IMR-90 (cell line): ENCODE measurements around the gene RPAP2. TPM values are rescaled to one million over a fixed set of nuclear protein-coding genes. Genes with fewer than 3 reads are reported as not detected.

Experiments
- ATAC-seq: fragments of 200-7000 bp; cut with Tn5 transposase; 2 replicates; pipeline ENCODE4 v1.9.1; 2020; ENCODE audit warnings: low read depth, mild to moderate bottlenecking, moderate library complexity
- BruUV-seq: library from RNA; stranded (reverse); fragments of 400-500 nt; replicated peaks from 2 replicates; lab custom pipeline; 2021; lab: Mats Ljungman, UMichigan
- CTCF ChIA-PET: fragments of 300-600 bp; formaldehyde crosslinking; extraction: SDS; loops from one replicate; lab custom pipeline; 2021; ENCODE audit warnings: antibody characterized with exemption; lab: Yijun Ruan, JAX
- POLR2A ChIA-PET: fragments of 300-600 bp; sonication (Branson Sonifier 250); formaldehyde crosslinking; loops from one replicate; lab custom pipeline; 2022; ENCODE audit warnings: antibody characterized with exemption; ENCODE audit not compliant: unreplicated experiment; lab: Charles Lee
- DNase-seq: peaks from one replicate; pipeline ENCODE4 v3.0.0; 2013
- H2AFZ ChIP-seq: replicated peaks from 2 replicates; pipeline ENCODE3; 2013; ENCODE audit warnings: low read length, mild to moderate bottlenecking; ENCODE audit not compliant: poor library complexity
- H2AK5ac ChIP-seq: 2 replicates; pipeline ENCODE4 v1.6.1; 2013; ENCODE audit warnings: low read depth, low read length, inconsistent platforms
- H2AK9ac ChIP-seq: replicated peaks from 2 replicates; pipeline ENCODE3; 2013; ENCODE audit warnings: mild to moderate bottlenecking, low read depth, low read length, moderate library complexity; ENCODE audit not compliant: poor library complexity
- H2BK120ac ChIP-seq: 2 replicates; pipeline ENCODE4 v1.6.1; 2013; ENCODE audit warnings: low read depth, low read length, inconsistent platforms
- H2BK15ac ChIP-seq: 3 replicates; pipeline ENCODE4 v1.6.1; 2013; ENCODE audit warnings: low read depth, low read length, inconsistent platforms
- H2BK20ac ChIP-seq: 2 replicates; pipeline ENCODE4 v1.6.1; 2013; ENCODE audit warnings: low read depth, mild to moderate bottlenecking, inconsistent platforms, low read length, moderate library complexity
- H2BK5ac ChIP-seq: 2 replicates; pipeline ENCODE4 v1.6.1; 2013; ENCODE audit warnings: mild to moderate bottlenecking, low read depth, low read length, inconsistent platforms; ENCODE audit not compliant: poor library complexity, severe bottlenecking
- H3K14ac ChIP-seq: replicated peaks from 2 replicates; pipeline ENCODE4 v1.6.1; 2013; ENCODE audit warnings: low read depth, low read length, inconsistent platforms
- H3K18ac ChIP-seq: 2 replicates; pipeline ENCODE4 v1.6.1; 2013; ENCODE audit warnings: low read depth, low read length, control low read depth
- H3K23ac ChIP-seq: 2 replicates; pipeline ENCODE4 v1.6.1; 2013; ENCODE audit warnings: low read depth, low read length, inconsistent platforms
- H3K27ac ChIP-seq: 2 replicates; pipeline ENCODE4 v1.5.1; 2013; ENCODE audit warnings: mild to moderate bottlenecking, control low read depth, low read length; ENCODE audit not compliant: insufficient read depth
- H3K27me3 ChIP-seq: 2 replicates; pipeline ENCODE4 v1.6.1; 2013; ENCODE audit warnings: low read length; ENCODE audit not compliant: control insufficient read depth, insufficient read depth
- H3K36me3 ChIP-seq: 2 replicates; pipeline ENCODE4 v1.6.1; 2013; ENCODE audit warnings: low read length, mixed read lengths; ENCODE audit not compliant: control insufficient read depth, insufficient read depth
- H3K4ac ChIP-seq: 2 replicates; pipeline ENCODE4 v1.6.1; 2013; ENCODE audit warnings: low read depth, low read length, inconsistent platforms
- H3K4me1 ChIP-seq: 2 replicates; pipeline ENCODE4 v1.6.1; 2013; ENCODE audit warnings: low read length, mixed read lengths; ENCODE audit not compliant: control insufficient read depth, insufficient read depth
- H3K4me2 ChIP-seq: 2 replicates; pipeline ENCODE4 v1.6.1; 2013; ENCODE audit warnings: low read depth, mild to moderate bottlenecking, control low read depth, low read length, moderate library complexity
- H3K4me3 ChIP-seq: 2 replicates; pipeline ENCODE4 v1.5.1; 2013; ENCODE audit warnings: low read depth, mild to moderate bottlenecking, control low read depth, low read length, moderate library complexity; ENCODE audit not compliant: insufficient read depth
- H3K56ac ChIP-seq: 2 replicates; pipeline ENCODE4 v1.6.1; 2013; ENCODE audit warnings: low read length, inconsistent platforms; ENCODE audit not compliant: insufficient read depth; ENCODE audit errors: extremely low read depth
- H3K79me1 ChIP-seq, 2 experiments: 2 replicates each; pipeline ENCODE4 v1.6.1; 2013; ENCODE audit warnings: low read length in 2 of 2, inconsistent platforms in 1 of 2, low read depth in 1 of 2
- H3K9ac ChIP-seq: 2 replicates; pipeline ENCODE4 v1.6.1; 2013; ENCODE audit warnings: low read depth, low read length, control low read depth
- H3K9me1 ChIP-seq: 2 replicates; pipeline ENCODE4 v1.6.1; 2013; ENCODE audit warnings: low read length, inconsistent platforms; ENCODE audit not compliant: insufficient read depth
- H3K9me3 ChIP-seq: 2 replicates; pipeline ENCODE4 v1.6.1; 2013; ENCODE audit warnings: low read length; ENCODE audit not compliant: control insufficient read depth, insufficient read depth
- H4K20me1 ChIP-seq: 2 replicates; pipeline ENCODE4 v1.6.1; 2013; ENCODE audit warnings: low read length, inconsistent platforms; ENCODE audit not compliant: insufficient read depth
- H4K5ac ChIP-seq: 2 replicates; pipeline ENCODE4 v1.6.1; 2013; ENCODE audit warnings: mild to moderate bottlenecking, low read depth, low read length, control low read depth
- H4K8ac ChIP-seq, 2 experiments: 2 replicates each; pipeline ENCODE4 v1.6.1; 2013; ENCODE audit warnings: low read depth in 2 of 2, low read length in 2 of 2, control low read depth in 1 of 2, inconsistent platforms in 1 of 2
- H4K91ac ChIP-seq: 2 replicates; pipeline ENCODE4 v1.6.1; 2013; ENCODE audit warnings: low read depth, low read length, inconsistent platforms; ENCODE audit not compliant: insufficient read depth
- BHLHE40 ChIP-seq: fragments of 150-350 bp; IDR thresholded peaks from 2 replicates; pipeline ENCODE4 v1.6.1; 2016; ENCODE audit warnings: mild to moderate bottlenecking, low read depth, low read length
- CEBPB ChIP-seq: IDR thresholded peaks from 2 replicates; pipeline ENCODE4 v1.6.1; 2012; ENCODE audit warnings: low read depth, low read length, improper control_type of control experiment
- CHD1 ChIP-seq: IDR thresholded peaks from 2 replicates; pipeline ENCODE4 v1.6.1; 2012; ENCODE audit warnings: low read depth, low read length, improper control_type of control experiment
- FOS ChIP-seq: fragments of 150-350 bp; IDR thresholded peaks from 2 replicates; pipeline ENCODE4 v1.6.1; 2016; ENCODE audit warnings: low read depth, low read length
- POLR2A ChIP-seq: IDR thresholded peaks from 2 replicates; pipeline ENCODE4 v1.6.1; 2012; ENCODE audit warnings: mild to moderate bottlenecking, low read depth, low read length
- RAD21 ChIP-seq: IDR thresholded peaks from 2 replicates; pipeline ENCODE4 v1.6.1; 2012; ENCODE audit warnings: low read length, improper control_type of control experiment
- SMC3 ChIP-seq: fragments of 150-350 bp; IDR thresholded peaks from 2 replicates; pipeline ENCODE4 v1.6.1; 2016; ENCODE audit warnings: low read depth, mild to moderate bottlenecking, antibody characterized with exemption, low read length, moderate library complexity
- WGBS, 2 experiments: methylation state at CpG; one replicate each; pipeline versions ENCODE4 v1.1.5 to v1.1.7; 2013; ENCODE audit warnings: missing lambda C conversion rate in 2 of 2; ENCODE audit not compliant: insufficient read length in 1 of 2; ENCODE audit errors: extremely low coverage in 2 of 2; 5-methylcytosine and 5-hydroxymethylcytosine counted together
- dilution Hi-C: fragments of 300-500 bp; cut with HindIII; formaldehyde crosslinking; loops from one replicate; pipeline ENCODE4 v1.14.3; 2018; ENCODE audit warnings: low sequenced_read_pairs; ENCODE audit not compliant: unreplicated experiment
- in situ Hi-C: fragments of 300-500 bp; cut with MboI; formaldehyde crosslinking; loops from 3 replicates; pipeline ENCODE4 v1.14.3; 2019; ENCODE audit warnings: low sequenced_read_pairs, inconsistent platforms, mixed read lengths
- intact Hi-C: fragments of 100-400 bp; cut with micrococcal nuclease; formaldehyde crosslinking; loops from 2 replicates; pipeline ENCODE4 v1.10.0; 2022
- polyA plus RNA-seq, 3 experiments: library from polyadenylated mRNA; depleted of rRNA; stranded (reverse); fragments of >200 nt; gene quantifications; 2 replicates each; pipeline ENCODE4 v1.2.3, GENCODE V29; 2012; ENCODE audit warnings: low replicate concordance in 1 of 3
- total RNA-seq: library from RNA; depleted of rRNA; stranded (reverse); fragments of >200 nt; gene quantifications from 2 replicates; pipeline ENCODE4 v1.2.3, GENCODE V29; 2012
- TF ChIP-seq, protein P1 (sequence below): fragments of 150-350 bp; IDR thresholded peaks from 2 replicates; pipeline ENCODE4 v1.6.1; 2016; ENCODE audit warnings: low read depth, mild to moderate bottlenecking, low read length, moderate library complexity, borderline replicate concordance
- TF ChIP-seq, protein P2 (sequence below): conservative IDR thresholded peaks from 2 replicates; pipeline ENCODE4 v1.5.1; 2012; ENCODE audit warnings: mild to moderate bottlenecking, low read depth, low read length, improper control_type of control experiment

Gene RPAP2
- total and polyA plus RNA-seq, 2 of the 4 experiments (the other 2 are of a cell fraction) = 7.1 to 13.6 TPM

DNA sequence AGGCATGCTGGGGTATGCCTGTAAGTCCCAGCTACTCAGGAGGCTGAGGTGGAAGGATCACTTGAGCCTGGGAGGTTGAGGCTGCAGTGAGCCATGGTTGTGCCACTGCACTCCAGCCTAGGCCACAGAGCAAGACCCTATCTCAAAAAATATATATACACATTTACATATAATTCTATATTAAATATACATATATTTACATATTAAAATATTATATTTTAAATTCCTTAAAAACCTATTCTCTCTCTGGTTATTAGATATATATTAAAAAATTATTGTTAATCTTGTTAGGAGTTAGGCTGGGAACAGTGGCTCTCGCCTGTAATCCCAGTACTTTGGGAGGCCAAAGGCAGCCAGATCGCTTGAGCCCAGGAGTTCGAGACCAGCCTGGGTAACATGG is 22.8 kb upstream of the RPAP2 start:
- Histone ChIP-seq H4K8ac (no peak overlapping the region), H3K79me1 (peaks cover 0 to 11% of the 10 kb centered on the region in 2 experiments; a peak in 1 of 4 replicates), H3K27ac (no peak overlapping the region), H3K36me3 (peaks cover 10% of the 10 kb centered on the region), H2BK20ac (no peak overlapping the region), H3K4me2 (no peak overlapping the region), H3K4me3 (no peak overlapping the region), H4K20me1 (no peaks in the 10 kb centered on the region), H4K91ac (peak overlapping the region; percentile 21; the same call in 1 of the 2 replicates), H3K56ac (no peak overlapping the region), H3K14ac (0 out of 2 replicates have a peak overlapping the region, but pooled peaks have one; percentile 8), H3K4ac (peak overlapping the region; percentile 70), H2BK120ac (peak overlapping the region; percentile 19; the same call in 1 of the 2 replicates), H3K9ac (no peak overlapping the region), H3K4me1 (peaks cover 3% of the 10 kb centered on the region), H2BK15ac (no peak overlapping the region), H2BK5ac (no peak overlapping the region), H2AK5ac (no peak overlapping the region), H4K5ac (no peak overlapping the region), H2AK9ac (no peak overlapping the region), H3K27me3 (no peaks in the 10 kb centered on the region), H2AFZ (no peak overlapping the region), H3K23ac (no peak overlapping the region), H3K9me1 (peaks cover 12% of the 10 kb centered on the region), H3K18ac (no peak overlapping the region), H3K9me3 (no peaks in the 10 kb centered on the region)
- TF ChIP-seq, protein P1, sequence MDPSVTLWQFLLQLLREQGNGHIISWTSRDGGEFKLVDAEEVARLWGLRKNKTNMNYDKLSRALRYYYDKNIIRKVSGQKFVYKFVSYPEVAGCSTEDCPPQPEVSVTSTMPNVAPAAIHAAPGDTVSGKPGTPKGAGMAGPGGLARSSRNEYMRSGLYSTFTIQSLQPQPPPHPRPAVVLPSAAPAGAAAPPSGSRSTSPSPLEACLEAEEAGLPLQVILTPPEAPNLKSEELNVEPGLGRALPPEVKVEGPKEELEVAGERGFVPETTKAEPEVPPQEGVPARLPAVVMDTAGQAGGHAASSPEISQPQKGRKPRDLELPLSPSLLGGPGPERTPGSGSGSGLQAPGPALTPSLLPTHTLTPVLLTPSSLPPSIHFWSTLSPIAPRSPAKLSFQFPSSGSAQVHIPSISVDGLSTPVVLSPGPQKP = no peak
- TF ChIP-seq POLR2A = no peak
- no peak for TF ChIP-seq BHLHE40
- no peak for TF ChIP-seq FOS
- TF ChIP-seq CEBPB = no peak
- TF ChIP-seq SMC3 = no peak
- TF ChIP-seq CHD1 = no peak
- no peak for TF ChIP-seq RAD21
- TF ChIP-seq, protein P2, sequence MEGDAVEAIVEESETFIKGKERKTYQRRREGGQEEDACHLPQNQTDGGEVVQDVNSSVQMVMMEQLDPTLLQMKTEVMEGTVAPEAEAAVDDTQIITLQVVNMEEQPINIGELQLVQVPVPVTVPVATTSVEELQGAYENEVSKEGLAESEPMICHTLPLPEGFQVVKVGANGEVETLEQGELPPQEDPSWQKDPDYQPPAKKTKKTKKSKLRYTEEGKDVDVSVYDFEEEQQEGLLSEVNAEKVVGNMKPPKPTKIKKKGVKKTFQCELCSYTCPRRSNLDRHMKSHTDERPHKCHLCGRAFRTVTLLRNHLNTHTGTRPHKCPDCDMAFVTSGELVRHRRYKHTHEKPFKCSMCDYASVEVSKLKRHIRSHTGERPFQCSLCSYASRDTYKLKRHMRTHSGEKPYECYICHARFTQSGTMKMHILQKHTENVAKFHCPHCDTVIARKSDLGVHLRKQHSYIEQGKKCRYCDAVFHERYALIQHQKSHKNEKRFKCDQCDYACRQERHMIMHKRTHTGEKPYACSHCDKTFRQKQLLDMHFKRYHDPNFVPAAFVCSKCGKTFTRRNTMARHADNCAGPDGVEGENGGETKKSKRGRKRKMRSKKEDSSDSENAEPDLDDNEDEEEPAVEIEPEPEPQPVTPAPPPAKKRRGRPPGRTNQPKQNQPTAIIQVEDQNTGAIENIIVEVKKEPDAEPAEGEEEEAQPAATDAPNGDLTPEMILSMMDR = no peak
- BruUV-seq = no TSS peak
- ChIA-PET CTCF (interaction anchor here (0.6 kb wide), 1 partner anchor 1399 kb away, joined by 3 read pairs; no protein-coding TSS in a partner anchor), POLR2A (no interaction called here)
- ATAC-seq = no peak
- in situ Hi-C loops = no loop called here
- no CpG with 5 or more reads among the region's 3 CpGs for WGBS, 2 experiments
- dilution Hi-C loops = no loop called here
- DNase-seq = no peak
- intact Hi-C loops = no loop called here
